ENCODE measurements around the gene ALOX5AP.

ALOX5AP gene

DNA sequence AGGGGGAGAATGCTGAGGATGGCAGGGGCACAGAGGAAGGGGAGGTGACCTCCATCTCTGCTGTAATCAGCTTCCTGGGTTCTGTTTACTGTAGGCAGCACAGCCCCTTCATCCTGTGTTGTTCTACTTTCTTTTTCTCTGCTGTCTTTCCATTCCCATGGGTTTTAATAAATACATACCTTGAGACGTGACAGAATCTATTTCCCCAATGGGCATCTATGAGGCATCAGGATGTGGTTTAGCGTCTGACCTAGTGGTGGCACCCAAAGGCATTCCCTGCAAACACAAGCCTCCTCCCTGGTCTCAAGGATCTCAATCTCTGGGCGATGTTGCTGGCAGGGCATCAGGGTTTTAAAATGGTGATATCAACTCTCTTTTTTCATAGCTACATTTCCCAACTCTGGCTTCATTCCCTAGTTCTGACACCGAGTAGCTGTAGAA is 60.8 kb downstream of the ALOX5AP start:
- H3K9ac ChIP-seq (ENCODE audit: low read length): no peak overlapping the region

GRCh38 chr13:30796631-30797601 is 61.6 kb downstream of the ALOX5AP start:
- H3K4me3 ChIP-seq (ENCODE audit: low read length): no peak overlapping the region
- H3K27ac ChIP-seq (ENCODE audit: low read length): no peak overlapping the region
- no peaks in the 10 kb centered on the region for H3K36me3 ChIP-seq (ENCODE audit: control insufficient read depth, low read depth, low read length)
- H3K9ac ChIP-seq (ENCODE audit: low read length): no peak overlapping the region
- no peaks in the 10 kb centered on the region for H3K9me3 ChIP-seq (ENCODE audit: control insufficient read depth, low read depth, low read length)
- H3K27me3 ChIP-seq (ENCODE audit: control insufficient read depth, insufficient read depth, low read length): no peaks in the 10 kb centered on the region
- H3K4me1 ChIP-seq (ENCODE audit: control insufficient read depth, low read depth, low read length): peaks cover 26% of the 10 kb centered on the region

More for the DNA sequence above, 60.8 kb downstream of the ALOX5AP start:
- no peak overlapping the region for H3K4me3 ChIP-seq (ENCODE audit: low read length)
- peaks cover 28% of the 10 kb centered on the region for H3K4me1 ChIP-seq (ENCODE audit: control insufficient read depth, low read depth, low read length)
- no peak overlapping the region for H3K27ac ChIP-seq (ENCODE audit: low read length)
- H3K36me3 ChIP-seq (ENCODE audit: control insufficient read depth, low read depth, low read length): no peaks in the 10 kb centered on the region
- H3K9me3 ChIP-seq (ENCODE audit: control insufficient read depth, low read depth, low read length): no peaks in the 10 kb centered on the region
- no peaks in the 10 kb centered on the region for H3K27me3 ChIP-seq (ENCODE audit: control insufficient read depth, insufficient read depth, low read length)

DNA sequence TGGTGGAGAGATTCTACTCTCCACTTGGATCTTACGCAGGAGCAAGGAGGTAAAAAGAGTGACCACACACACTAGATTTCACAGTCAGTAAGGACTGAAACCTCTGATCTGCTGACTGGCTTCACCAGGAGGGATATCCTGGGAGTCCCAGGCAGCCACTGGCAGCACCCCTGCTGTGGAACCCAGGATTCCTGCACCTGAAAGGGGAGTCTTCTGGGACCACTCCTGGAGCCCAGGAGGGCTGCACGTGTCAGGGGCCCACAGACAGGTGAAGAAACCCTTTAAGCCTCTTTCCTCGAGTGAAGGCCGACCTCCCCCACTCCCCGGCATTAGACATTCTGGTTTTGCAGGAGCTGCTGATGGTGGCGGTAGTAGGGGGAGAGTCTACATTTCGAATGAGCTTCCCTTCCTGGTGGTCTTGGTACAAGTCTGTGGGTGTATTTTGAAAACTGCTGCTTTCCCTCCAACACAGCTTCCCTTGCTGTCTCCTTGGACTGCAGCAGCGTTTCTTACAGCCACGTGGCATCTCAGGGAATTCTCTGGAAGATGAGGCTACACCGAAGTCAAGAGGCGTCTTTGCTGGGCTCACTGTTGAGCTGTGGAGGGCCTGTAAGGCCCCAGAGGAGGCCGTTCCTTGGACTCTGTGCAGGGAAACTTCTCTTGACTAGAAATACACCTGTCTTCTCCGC is 62.6 kb downstream of the ALOX5AP start:
- no peak overlapping the region for H3K27ac ChIP-seq (ENCODE audit: low read length)
- no peak overlapping the region for H3K9ac ChIP-seq (ENCODE audit: low read length)

GRCh38 chr13:30798776-30799355 is 63.5 kb downstream of the ALOX5AP start:
- peaks cover 5% of the 10 kb centered on the region for H3K27me3 ChIP-seq (ENCODE audit: control insufficient read depth, insufficient read depth, low read length)
- no peak overlapping the region for H3K27ac ChIP-seq (ENCODE audit: low read length)
- no peak overlapping the region for H3K9ac ChIP-seq (ENCODE audit: low read length)
- no peaks in the 10 kb centered on the region for H3K9me3 ChIP-seq (ENCODE audit: control insufficient read depth, low read depth, low read length)
- H3K4me3 ChIP-seq (ENCODE audit: low read length): no peak overlapping the region
- peaks cover 15% of the 10 kb centered on the region for H3K4me1 ChIP-seq (ENCODE audit: control insufficient read depth, low read depth, low read length)
- no peaks in the 10 kb centered on the region for H3K36me3 ChIP-seq (ENCODE audit: control insufficient read depth, low read depth, low read length)

More for the DNA sequence above, 62.6 kb downstream of the ALOX5AP start:
- Histone ChIP-seq H3K4me3 (ENCODE audit: low read length) (no peak overlapping the region), H3K27me3 (ENCODE audit: control insufficient read depth, insufficient read depth, low read length) (no peaks in the 10 kb centered on the region), H3K36me3 (ENCODE audit: control insufficient read depth, low read depth, low read length) (no peaks in the 10 kb centered on the region), H3K9me3 (ENCODE audit: control insufficient read depth, low read depth, low read length) (no peaks in the 10 kb centered on the region), H3K4me1 (ENCODE audit: control insufficient read depth, low read depth, low read length) (peaks cover 17% of the 10 kb centered on the region)

- Histone ChIP-seq H3K4me3 (ENCODE audit: low read length) (no peak overlapping the region), H3K9ac (ENCODE audit: low read length) (no peak overlapping the region), H3K36me3 (ENCODE audit: control insufficient read depth, low read depth, low read length) (no peaks in the 10 kb centered on the region), H3K9me3 (ENCODE audit: control insufficient read depth, low read depth, low read length) (no peaks in the 10 kb centered on the region), H3K27me3 (ENCODE audit: control insufficient read depth, insufficient read depth, low read length) (peaks cover 5% of the 10 kb centered on the region), H3K27ac (ENCODE audit: low read length) (no peak overlapping the region), H3K4me1 (ENCODE audit: control insufficient read depth, low read depth, low read length) (peaks cover 15% of the 10 kb centered on the region)
Measured at GRCh38 chr13:30799356-30799824, 64.0 kb downstream of the ALOX5AP start.

- Histone ChIP-seq H3K9me3 (ENCODE audit: control insufficient read depth, low read depth, low read length) (no peaks in the 10 kb centered on the region), H3K36me3 (ENCODE audit: control insufficient read depth, low read depth, low read length) (no peaks in the 10 kb centered on the region), H3K4me3 (ENCODE audit: low read length) (no peak overlapping the region), H3K27ac (ENCODE audit: low read length) (no peak overlapping the region), H3K4me1 (ENCODE audit: control insufficient read depth, low read depth, low read length) (peaks cover 15% of the 10 kb centered on the region), H3K27me3 (ENCODE audit: control insufficient read depth, insufficient read depth, low read length) (peaks cover 5% of the 10 kb centered on the region), H3K9ac (ENCODE audit: low read length) (no peak overlapping the region)
Measured at GRCh38 chr13:30800107-30800506, 64.8 kb downstream of the ALOX5AP start.

GRCh38 chr13:30802501-30802900 is 67.2 kb downstream of the ALOX5AP start:
- H3K9ac ChIP-seq (ENCODE audit: low read length): no peak overlapping the region

GRCh38 chr13:30802953-30803478 is 67.7 kb downstream of the ALOX5AP start:
- Histone ChIP-seq H3K36me3 (ENCODE audit: control insufficient read depth, low read depth, low read length) (no peaks in the 10 kb centered on the region), H3K9me3 (ENCODE audit: control insufficient read depth, low read depth, low read length) (no peaks in the 10 kb centered on the region), H3K9ac (ENCODE audit: low read length) (no peak overlapping the region), H3K4me1 (ENCODE audit: control insufficient read depth, low read depth, low read length) (peaks cover 15% of the 10 kb centered on the region), H3K4me3 (ENCODE audit: low read length) (peak overlapping the region; percentile 29), H3K27ac (ENCODE audit: low read length) (no peak overlapping the region), H3K27me3 (ENCODE audit: control insufficient read depth, insufficient read depth, low read length) (peaks cover 5% of the 10 kb centered on the region)

More at GRCh38 chr13:30802501-30802900, 67.2 kb downstream of the ALOX5AP start:
- Histone ChIP-seq H3K4me3 (ENCODE audit: low read length) (no peak overlapping the region), H3K27me3 (ENCODE audit: control insufficient read depth, insufficient read depth, low read length) (peaks cover 5% of the 10 kb centered on the region), H3K9me3 (ENCODE audit: control insufficient read depth, low read depth, low read length) (no peaks in the 10 kb centered on the region), H3K36me3 (ENCODE audit: control insufficient read depth, low read depth, low read length) (no peaks in the 10 kb centered on the region), H3K4me1 (ENCODE audit: control insufficient read depth, low read depth, low read length) (peaks cover 15% of the 10 kb centered on the region), H3K27ac (ENCODE audit: low read length) (no peak overlapping the region)

GRCh38 chr13:30803749-30804148 is 68.4 kb downstream of the ALOX5AP start:
- H3K4me1 ChIP-seq (ENCODE audit: control insufficient read depth, low read depth, low read length): peaks cover 12% of the 10 kb centered on the region
- no peak overlapping the region for H3K9ac ChIP-seq (ENCODE audit: low read length)
- H3K27ac ChIP-seq (ENCODE audit: low read length): no peak overlapping the region
- H3K36me3 ChIP-seq (ENCODE audit: control insufficient read depth, low read depth, low read length): no peaks in the 10 kb centered on the region
- peaks cover 5% of the 10 kb centered on the region for H3K27me3 ChIP-seq (ENCODE audit: control insufficient read depth, insufficient read depth, low read length)
- H3K9me3 ChIP-seq (ENCODE audit: control insufficient read depth, low read depth, low read length): no peaks in the 10 kb centered on the region
- no peak overlapping the region for H3K4me3 ChIP-seq (ENCODE audit: low read length)

- Histone ChIP-seq H3K9me3 (ENCODE audit: control insufficient read depth, low read depth, low read length) (no peaks in the 10 kb centered on the region), H3K9ac (ENCODE audit: low read length) (no peak overlapping the region), H3K36me3 (ENCODE audit: control insufficient read depth, low read depth, low read length) (no peaks in the 10 kb centered on the region), H3K4me1 (ENCODE audit: control insufficient read depth, low read depth, low read length) (peaks cover 5% of the 10 kb centered on the region), H3K4me3 (ENCODE audit: low read length) (no peak overlapping the region), H3K27ac (ENCODE audit: low read length) (no peak overlapping the region), H3K27me3 (ENCODE audit: control insufficient read depth, insufficient read depth, low read length) (peaks cover 5% of the 10 kb centered on the region)
Measured at GRCh38 chr13:30804474-30804873, 69.1 kb downstream of the ALOX5AP start.

GRCh38 chr13:30805132-30805537 is 69.8 kb downstream of the ALOX5AP start:
- Histone ChIP-seq H3K4me3 (ENCODE audit: low read length) (no peak overlapping the region), H3K9me3 (ENCODE audit: control insufficient read depth, low read depth, low read length) (no peaks in the 10 kb centered on the region), H3K27me3 (ENCODE audit: control insufficient read depth, insufficient read depth, low read length) (peaks cover 5% of the 10 kb centered on the region), H3K9ac (ENCODE audit: low read length) (no peak overlapping the region), H3K27ac (ENCODE audit: low read length) (no peak overlapping the region), H3K36me3 (ENCODE audit: control insufficient read depth, low read depth, low read length) (no peaks in the 10 kb centered on the region), H3K4me1 (ENCODE audit: control insufficient read depth, low read depth, low read length) (no peaks in the 10 kb centered on the region)
